Measurements from ENCODE around the gene TMPRSS15.

TMPRSS15 gene

DNA sequence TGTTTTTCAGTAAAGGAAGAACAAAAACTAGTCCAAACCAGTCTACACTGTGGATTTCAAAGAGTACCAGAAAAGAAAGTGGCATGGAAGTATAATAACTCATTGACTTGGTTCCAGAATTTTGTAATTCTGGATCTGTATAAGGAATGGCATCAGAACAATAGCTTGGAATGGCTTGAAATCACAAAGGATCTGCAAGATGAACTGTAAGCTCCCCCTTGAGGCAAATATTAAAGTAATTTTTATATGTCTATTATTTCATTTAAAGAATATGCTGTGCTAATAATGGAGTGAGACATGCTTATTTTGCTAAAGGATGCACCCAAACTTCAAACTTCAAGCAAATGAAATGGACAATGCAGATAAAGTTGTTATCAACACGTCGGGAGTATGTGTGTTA lies 137.6 kb downstream of the TMPRSS15 start:
- POLR2A ChIA-PET, result no interaction called here
- TF ChIP-seq, protein P1, sequence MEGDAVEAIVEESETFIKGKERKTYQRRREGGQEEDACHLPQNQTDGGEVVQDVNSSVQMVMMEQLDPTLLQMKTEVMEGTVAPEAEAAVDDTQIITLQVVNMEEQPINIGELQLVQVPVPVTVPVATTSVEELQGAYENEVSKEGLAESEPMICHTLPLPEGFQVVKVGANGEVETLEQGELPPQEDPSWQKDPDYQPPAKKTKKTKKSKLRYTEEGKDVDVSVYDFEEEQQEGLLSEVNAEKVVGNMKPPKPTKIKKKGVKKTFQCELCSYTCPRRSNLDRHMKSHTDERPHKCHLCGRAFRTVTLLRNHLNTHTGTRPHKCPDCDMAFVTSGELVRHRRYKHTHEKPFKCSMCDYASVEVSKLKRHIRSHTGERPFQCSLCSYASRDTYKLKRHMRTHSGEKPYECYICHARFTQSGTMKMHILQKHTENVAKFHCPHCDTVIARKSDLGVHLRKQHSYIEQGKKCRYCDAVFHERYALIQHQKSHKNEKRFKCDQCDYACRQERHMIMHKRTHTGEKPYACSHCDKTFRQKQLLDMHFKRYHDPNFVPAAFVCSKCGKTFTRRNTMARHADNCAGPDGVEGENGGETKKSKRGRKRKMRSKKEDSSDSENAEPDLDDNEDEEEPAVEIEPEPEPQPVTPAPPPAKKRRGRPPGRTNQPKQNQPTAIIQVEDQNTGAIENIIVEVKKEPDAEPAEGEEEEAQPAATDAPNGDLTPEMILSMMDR (IDR thresholded peaks at IDR 0.05; ENCODE audit: insufficient read depth, low read length, missing control alignments), result no peak
- no peak overlapping the region for H3K4me3 ChIP-seq (ENCODE audit: low read depth, low read length)
- no peak for DNase-seq (ENCODE audit: low read depth, low spot score)
- CTCF ChIA-PET, result no interaction called here

- DNase-seq (ENCODE audit: low read depth, low spot score), result no peak
- ChIA-PET POLR2A (no interaction called here), CTCF (no interaction called here)
- H3K4me3 ChIP-seq (ENCODE audit: low read depth, low read length), result no peak overlapping the region
- TF ChIP-seq, protein P1 (IDR thresholded peaks at IDR 0.05; ENCODE audit: insufficient read depth, low read length, missing control alignments), result no peak
Measured at GRCh38 chr21:18253799-18254198, 149.8 kb downstream of the TMPRSS15 start.

DNA sequence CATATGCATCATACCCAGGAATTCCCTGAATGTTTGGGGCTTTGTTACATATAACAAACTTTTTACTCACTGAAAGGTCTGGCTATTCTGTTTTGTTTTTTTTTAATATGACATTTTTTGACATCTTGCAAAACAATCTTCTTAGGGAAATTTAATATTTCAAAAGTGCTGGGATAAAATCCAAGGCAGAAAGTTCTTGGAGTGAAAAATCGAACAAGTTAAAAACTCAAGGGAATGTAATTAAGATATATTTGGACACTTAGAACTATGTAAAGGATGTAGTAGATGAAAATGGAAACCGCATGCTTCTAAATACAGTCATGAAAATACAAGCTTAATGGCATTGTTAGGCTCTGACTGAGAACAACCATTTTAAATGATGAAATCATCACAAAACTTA lies 150.4 kb downstream of the TMPRSS15 start:
- ChIA-PET CTCF (no interaction called here), POLR2A (no interaction called here)
- no peak overlapping the region for H3K4me3 ChIP-seq (ENCODE audit: low read depth, low read length)
- TF ChIP-seq, protein P1 (IDR thresholded peaks at IDR 0.05; ENCODE audit: insufficient read depth, low read length, missing control alignments), result no peak
- no peak for DNase-seq (ENCODE audit: low read depth, low spot score)

GRCh38 chr21:18252680-18253079 lies 150.9 kb downstream of the TMPRSS15 start:
- no peak for DNase-seq (ENCODE audit: low read depth, low spot score)
- TF ChIP-seq, protein P1 (IDR thresholded peaks at IDR 0.05; ENCODE audit: insufficient read depth, low read length, missing control alignments), result no peak
- POLR2A ChIA-PET, result no interaction called here
- CTCF ChIA-PET, result no interaction called here
- no peak overlapping the region for H3K4me3 ChIP-seq (ENCODE audit: low read depth, low read length)

GRCh38 chr21:18252256-18252655 lies 151.3 kb downstream of the TMPRSS15 start:
- no peak for DNase-seq (ENCODE audit: low read depth, low spot score)
- POLR2A ChIA-PET, result no interaction called here
- no peak overlapping the region for H3K4me3 ChIP-seq (ENCODE audit: low read depth, low read length)
- CTCF ChIA-PET, result no interaction called here
- TF ChIP-seq, protein P1 (IDR thresholded peaks at IDR 0.05; ENCODE audit: insufficient read depth, low read length, missing control alignments), result no peak

GRCh38 chr21:18251065-18251464 lies 152.5 kb downstream of the TMPRSS15 start:
- CTCF ChIA-PET, result no interaction called here
- POLR2A ChIA-PET, result no interaction called here
- H3K4me3 ChIP-seq (ENCODE audit: low read depth, low read length), result no peak overlapping the region
- no peak for DNase-seq (ENCODE audit: low read depth, low spot score)
- TF ChIP-seq, protein P1 (IDR thresholded peaks at IDR 0.05; ENCODE audit: insufficient read depth, low read length, missing control alignments), result no peak
